SJSA1 (cell line): ENCODE measurements around the gene CNTRL. TPM values are rescaled to one million over a fixed set of nuclear protein-coding genes. Genes with fewer than 3 reads are reported as not detected.
"Not testable (repeated sequence)": the region's sequence is repeated elsewhere in the genome, so short reads cannot be mapped to it uniquely, and the experiment has no call there.

Experiments used
- DNase-seq, 2 experiments: peaks; one replicate each; pipeline ENCODE4 v3.0.0-alpha.2; 2015 to 2020; ENCODE audit warnings: low spot score in 2 of 2, low read depth in 1 of 2
- H3K27ac ChIP-seq: fragments of 250-450 bp; sonication (Bioruptor Pico); 2 replicates; pipeline ENCODE4 v1.5.1; 2020; ENCODE audit warnings: mild to moderate bottlenecking, moderate library complexity
- H3K27me3 ChIP-seq: fragments of 250-450 bp; sonication (Bioruptor Pico); replicated peaks from 2 replicates; pipeline ENCODE4 v1.5.1; 2020; ENCODE audit warnings: mild to moderate bottlenecking, moderate library complexity
- H3K36me3 ChIP-seq: fragments of 250-450 bp; sonication (Bioruptor Pico); 2 replicates; pipeline ENCODE4 v1.5.1; 2020; ENCODE audit warnings: mild to moderate bottlenecking
- H3K4me1 ChIP-seq: fragments of 250-450 bp; sonication (Bioruptor Pico); replicated peaks from 2 replicates; pipeline ENCODE4 v1.6.1; 2021; ENCODE audit warnings: mild to moderate bottlenecking
- H3K4me3 ChIP-seq: fragments of 250-450 bp; sonication (Bioruptor Pico); 2 replicates; pipeline ENCODE4 v1.5.1; 2020; ENCODE audit warnings: mild to moderate bottlenecking
- H3K9me3 ChIP-seq: fragments of 250-450 bp; sonication (Bioruptor Pico); replicated peaks from 2 replicates; pipeline ENCODE4 v1.5.1; 2020; ENCODE audit warnings: mild to moderate bottlenecking
- total RNA-seq: library from RNA; depleted of rRNA; stranded (reverse); fragments of >200 nt; shearing (Covaris generic); gene quantifications from 2 replicates; pipeline ENCODE4 v1.2.3, GENCODE V29; 2014

The CNTRL gene
- total RNA-seq, 1 experiment from 2014 or later = 17.2 TPM

DNA sequence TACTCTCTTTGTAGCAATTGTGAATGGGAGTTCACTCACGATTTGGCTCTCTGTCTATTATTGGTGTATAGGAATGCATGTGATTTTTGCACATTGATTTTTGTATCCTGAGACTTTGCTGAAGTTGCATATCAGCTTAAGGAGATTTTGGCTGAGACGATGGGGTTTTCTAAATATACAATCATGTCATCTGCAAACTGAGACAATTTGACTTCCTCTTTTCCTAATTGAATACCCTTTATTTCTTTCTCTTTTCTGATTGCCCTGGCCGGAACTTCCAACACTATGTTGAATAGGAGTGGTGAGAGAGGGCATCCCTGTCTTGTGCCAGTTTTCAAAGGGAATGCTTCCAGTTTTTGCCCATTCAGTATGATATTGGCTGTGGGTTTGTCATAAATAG, 54.6 kb downstream of the CNTRL start:
- H3K4me3 ChIP-seq, H3K27me3 ChIP-seq, H3K9me3 ChIP-seq, DNase-seq, H3K27ac ChIP-seq, H3K4me1 ChIP-seq: not testable (repeated sequence)
- peaks cover 22% of the 10 kb centered on the region for H3K36me3 ChIP-seq

DNA sequence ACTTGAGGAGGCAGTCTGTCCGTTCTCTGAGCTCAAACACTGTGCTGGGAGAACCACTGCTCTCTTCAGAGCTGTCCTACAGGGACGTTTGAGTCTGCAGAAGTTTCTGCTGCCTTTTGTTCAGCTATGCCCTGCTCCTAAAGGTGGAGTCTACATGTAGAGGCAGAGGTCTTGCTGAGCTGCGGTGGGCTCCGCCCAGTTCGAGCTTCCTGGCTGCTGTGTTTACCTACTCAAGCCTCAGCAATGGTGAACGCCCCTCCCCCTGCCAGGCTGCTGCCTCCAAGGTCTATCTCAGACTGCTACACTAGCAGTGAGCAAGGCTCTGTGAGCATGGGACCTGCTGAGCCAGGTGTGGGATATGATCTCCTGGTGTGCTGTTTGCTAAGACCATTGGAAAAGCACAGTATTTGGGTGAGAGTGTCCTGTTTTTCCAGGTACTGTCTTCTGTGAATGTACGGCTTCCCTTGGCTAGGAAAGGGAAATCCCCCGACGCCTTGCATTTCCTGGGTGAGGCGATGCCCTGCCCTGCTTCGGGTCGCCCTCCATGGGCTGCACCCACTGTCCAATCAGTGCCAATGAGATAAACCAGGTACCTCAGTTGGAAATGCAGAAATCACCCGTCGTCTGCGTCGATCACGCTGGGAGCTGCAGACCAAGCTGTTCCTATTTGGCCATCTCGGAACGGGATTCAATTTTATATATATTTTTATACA, 58.5 kb downstream of the CNTRL start:
- H3K36me3 ChIP-seq = peaks cover 29% of the 10 kb centered on the region
- no peaks in the 10 kb centered on the region for H3K4me1 ChIP-seq
- no peaks in the 10 kb centered on the region for H3K27me3 ChIP-seq
- H3K4me3 ChIP-seq = no peak overlapping the region
- H3K9me3 ChIP-seq = no peaks in the 10 kb centered on the region
- no peak overlapping the region for H3K27ac ChIP-seq
- no peak for DNase-seq

DNA sequence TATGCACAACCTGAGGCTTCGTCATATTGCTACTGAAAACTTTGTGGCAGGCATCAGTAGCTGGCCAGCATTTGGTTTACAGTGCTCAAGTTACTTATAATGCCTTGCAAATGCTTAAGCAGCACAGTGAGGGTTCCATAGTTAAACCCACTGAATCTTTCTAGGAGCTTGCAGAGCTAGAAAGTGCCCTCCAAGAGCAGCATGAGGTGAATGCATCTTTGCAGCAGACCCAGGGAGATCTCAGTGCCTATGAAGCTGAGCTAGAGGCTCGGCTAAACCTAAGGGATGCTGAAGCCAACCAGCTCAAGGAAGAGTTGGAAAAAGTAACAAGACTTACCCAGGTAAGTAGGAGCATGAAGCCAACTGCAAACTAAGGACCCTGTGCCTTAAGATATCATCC, 60.9 kb downstream of the CNTRL start:
- DNase-seq = no peak
- peaks cover 46% of the 10 kb centered on the region for H3K36me3 ChIP-seq

DNA sequence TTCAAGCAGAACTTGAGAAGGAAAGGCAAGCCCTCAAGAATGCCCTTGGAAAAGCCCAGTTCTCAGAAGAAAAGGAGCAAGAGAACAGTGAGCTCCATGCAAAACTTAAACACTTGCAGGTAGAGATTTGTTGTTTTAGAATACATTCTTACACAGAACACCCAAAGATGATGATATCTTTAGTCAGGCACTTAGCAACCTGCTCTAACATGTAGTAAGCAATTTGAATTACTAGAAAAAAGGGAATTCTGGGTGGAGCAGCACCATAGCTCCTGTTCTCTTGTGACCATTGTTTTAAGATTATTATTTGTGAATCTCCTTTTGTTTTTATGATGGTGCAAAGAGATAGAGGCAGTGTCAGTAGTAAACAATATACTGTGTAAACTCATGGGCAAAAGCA, 63.8 kb downstream of the CNTRL start:
- Histone ChIP-seq H3K9me3 (no peaks in the 10 kb centered on the region), H3K27ac (no peak overlapping the region), H3K4me1 (no peaks in the 10 kb centered on the region), H3K4me3 (no peak overlapping the region), H3K27me3 (no peaks in the 10 kb centered on the region), H3K36me3 (peaks cover 68% of the 10 kb centered on the region)
- no peak for DNase-seq

More for the DNA sequence above, 60.9 kb downstream of the CNTRL start:
- Histone ChIP-seq H3K4me1 (no peaks in the 10 kb centered on the region), H3K27me3 (no peaks in the 10 kb centered on the region), H3K27ac (no peak overlapping the region), H3K4me3 (no peak overlapping the region), H3K9me3 (no peaks in the 10 kb centered on the region)

DNA sequence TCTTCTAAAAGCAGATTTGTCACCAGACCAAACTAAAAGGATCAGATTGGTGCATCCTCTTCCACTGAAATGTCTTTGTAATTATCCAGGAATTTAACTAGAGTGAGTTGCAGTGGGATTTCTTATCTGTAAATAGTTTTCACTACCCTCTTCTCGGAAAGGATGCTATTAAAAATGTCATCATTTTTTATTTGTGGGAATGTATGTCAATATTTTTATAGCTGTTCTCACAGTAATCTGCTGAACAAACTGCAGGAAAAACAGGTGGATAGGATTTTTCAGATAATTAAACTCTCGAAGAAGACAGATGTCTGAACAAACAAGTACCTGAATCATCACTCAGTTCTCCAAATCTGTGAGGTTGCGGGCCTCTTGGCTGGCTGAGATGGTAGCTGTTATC, 64.2 kb downstream of the CNTRL start:
- H3K27ac ChIP-seq = no peak overlapping the region
- H3K4me3 ChIP-seq = no peak overlapping the region
- DNase-seq = no peak
- H3K36me3 ChIP-seq = peaks cover 72% of the 10 kb centered on the region
- no peaks in the 10 kb centered on the region for H3K4me1 ChIP-seq
- no peaks in the 10 kb centered on the region for H3K27me3 ChIP-seq
- H3K9me3 ChIP-seq = no peaks in the 10 kb centered on the region

DNA sequence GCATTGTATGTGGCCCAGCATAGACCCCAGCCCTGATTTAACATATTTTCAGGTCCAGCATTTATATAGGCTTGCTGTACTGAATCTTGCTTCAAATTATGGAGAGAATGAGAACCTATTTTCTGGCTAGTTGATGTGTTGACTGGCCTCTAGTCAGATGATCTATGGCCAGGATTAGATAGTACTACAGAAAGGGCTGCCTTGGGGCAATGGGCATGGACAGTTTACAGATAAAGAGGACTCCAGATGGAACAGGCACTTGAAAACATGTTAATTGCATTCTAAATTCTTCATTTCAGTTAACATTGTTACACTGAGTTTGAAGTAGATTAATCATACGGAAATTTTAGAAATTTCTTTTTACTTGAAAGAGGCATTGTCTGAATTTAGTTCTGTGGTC, 65.4 kb downstream of the CNTRL start:
- H3K4me1 ChIP-seq = no peaks in the 10 kb centered on the region
- H3K4me3 ChIP-seq = no peak overlapping the region
- no peaks in the 10 kb centered on the region for H3K9me3 ChIP-seq
- DNase-seq = no peak
- H3K27ac ChIP-seq = no peak overlapping the region
- H3K27me3 ChIP-seq = no peaks in the 10 kb centered on the region
- peaks cover 83% of the 10 kb centered on the region for H3K36me3 ChIP-seq

DNA sequence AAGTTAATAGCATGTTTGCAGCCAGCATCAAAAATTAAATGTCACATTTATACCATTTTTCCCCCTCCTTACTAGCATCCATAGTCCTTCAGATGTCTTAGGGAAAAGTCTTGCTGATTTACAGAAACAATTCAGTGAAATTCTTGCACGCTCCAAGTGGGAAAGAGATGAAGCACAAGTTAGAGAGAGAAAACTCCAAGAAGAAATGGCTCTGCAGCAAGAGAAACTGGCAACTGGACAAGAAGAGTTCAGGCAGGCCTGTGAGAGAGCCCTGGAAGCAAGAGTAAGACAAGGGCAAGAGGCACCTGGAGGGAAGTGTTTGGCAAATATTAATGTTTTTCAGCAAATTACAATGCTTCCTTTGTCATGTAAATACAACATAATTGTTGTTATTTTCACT, 66.6 kb downstream of the CNTRL start:
- DNase-seq = no peak
- H3K9me3 ChIP-seq = no peaks in the 10 kb centered on the region
- H3K27ac ChIP-seq = no peak overlapping the region
- H3K4me1 ChIP-seq = no peaks in the 10 kb centered on the region
- no peak overlapping the region for H3K4me3 ChIP-seq
- peaks cover 85% of the 10 kb centered on the region for H3K36me3 ChIP-seq
- H3K27me3 ChIP-seq = no peaks in the 10 kb centered on the region

DNA sequence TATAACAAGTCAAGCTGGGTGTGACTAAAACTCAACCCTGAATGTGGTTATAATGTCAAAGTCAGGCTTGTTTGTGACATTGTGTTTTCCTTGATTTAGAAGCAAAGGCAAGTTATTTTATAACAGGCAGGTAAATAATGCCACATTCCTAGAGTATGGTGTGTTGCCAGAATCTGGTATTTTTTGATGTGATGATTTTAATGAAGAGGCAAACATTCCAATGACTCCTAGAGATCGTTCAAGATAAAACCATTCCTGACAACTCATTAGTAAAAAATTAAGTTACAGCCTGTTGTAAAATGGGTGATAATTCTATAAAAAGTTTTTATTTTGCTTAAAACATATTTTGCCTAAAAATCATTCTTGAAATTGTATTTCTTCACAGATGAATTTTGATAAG, 67.0 kb downstream of the CNTRL start:
- no peak overlapping the region for H3K27ac ChIP-seq
- H3K36me3 ChIP-seq = peaks cover 87% of the 10 kb centered on the region
- no peaks in the 10 kb centered on the region for H3K4me1 ChIP-seq
- H3K27me3 ChIP-seq = no peaks in the 10 kb centered on the region
- H3K4me3 ChIP-seq = no peak overlapping the region
- no peak for DNase-seq
- no peaks in the 10 kb centered on the region for H3K9me3 ChIP-seq

DNA sequence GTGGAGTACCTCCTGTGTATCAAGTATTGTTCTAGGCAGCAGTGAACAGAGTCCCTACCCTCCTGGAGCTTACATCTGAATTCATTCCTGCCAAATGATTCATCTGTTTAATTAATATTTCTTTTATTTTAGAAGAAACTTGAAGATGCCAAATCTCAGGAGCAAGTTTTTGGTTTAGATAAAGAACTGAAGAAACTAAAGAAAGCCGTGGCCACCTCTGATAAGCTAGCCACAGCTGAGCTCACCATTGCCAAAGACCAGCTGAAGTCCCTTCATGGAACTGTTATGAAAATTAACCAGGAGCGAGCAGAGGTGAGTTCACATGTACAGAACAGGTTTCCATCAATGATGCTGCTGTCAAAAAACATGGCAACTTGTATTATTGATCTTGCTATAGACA, 69.0 kb downstream of the CNTRL start:
- peaks cover 92% of the 10 kb centered on the region for H3K36me3 ChIP-seq
- no peaks in the 10 kb centered on the region for H3K4me1 ChIP-seq
- H3K4me3 ChIP-seq = no peak overlapping the region
- DNase-seq = no peak
- H3K27ac ChIP-seq = no peak overlapping the region
- H3K27me3 ChIP-seq = no peaks in the 10 kb centered on the region
- H3K9me3 ChIP-seq = no peaks in the 10 kb centered on the region

DNA sequence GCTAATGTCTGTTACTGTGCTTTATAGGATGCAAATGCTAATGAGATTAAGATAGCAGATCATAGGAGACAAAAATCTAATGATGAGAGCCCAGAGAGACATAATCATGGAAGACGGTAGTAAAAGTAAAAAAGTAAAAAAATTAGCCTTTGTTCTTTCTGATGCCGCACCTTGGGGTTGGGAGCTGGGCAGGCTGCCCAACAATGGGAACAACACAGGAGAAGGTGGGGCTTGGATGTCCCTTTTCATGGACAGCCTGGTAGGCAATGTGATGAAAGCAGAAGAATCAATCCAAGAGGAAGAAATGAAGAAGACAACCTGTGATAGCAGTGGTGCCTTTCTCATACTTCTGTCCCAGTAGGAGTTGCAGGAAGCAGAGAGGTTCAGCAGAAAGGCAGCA, 69.7 kb downstream of the CNTRL start:
- no peaks in the 10 kb centered on the region for H3K27me3 ChIP-seq
- peaks cover 88% of the 10 kb centered on the region for H3K36me3 ChIP-seq
- no peaks in the 10 kb centered on the region for H3K9me3 ChIP-seq
- H3K4me1 ChIP-seq = no peaks in the 10 kb centered on the region
- H3K4me3 ChIP-seq = no peak overlapping the region
- no peak for DNase-seq
- H3K27ac ChIP-seq = no peak overlapping the region

DNA sequence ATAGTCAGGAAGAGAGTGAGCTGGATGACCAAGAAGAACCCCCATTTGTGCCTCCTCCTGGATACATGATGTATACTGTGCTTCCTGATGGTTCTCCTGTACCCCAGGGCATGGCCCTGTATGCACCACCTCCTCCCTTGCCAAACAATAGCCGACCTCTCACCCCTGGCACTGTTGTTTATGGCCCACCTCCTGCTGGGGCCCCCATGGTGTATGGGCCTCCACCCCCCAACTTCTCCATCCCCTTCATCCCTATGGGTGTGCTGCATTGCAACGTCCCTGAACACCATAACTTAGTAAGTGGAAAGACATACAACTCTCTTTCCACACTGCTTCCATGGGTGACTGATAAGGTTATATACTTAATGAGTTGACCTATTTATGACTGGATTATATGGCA, 75.4 kb downstream of the CNTRL start:
- Histone ChIP-seq H3K4me1 (peaks cover 5% of the 10 kb centered on the region; the same call in 1 of the 2 replicates), H3K27me3 (no peaks in the 10 kb centered on the region), H3K27ac (no peak overlapping the region), H3K9me3 (no peaks in the 10 kb centered on the region), H3K36me3 (peaks cover 53% of the 10 kb centered on the region), H3K4me3 (no peak overlapping the region)
- no peak for DNase-seq

DNA sequence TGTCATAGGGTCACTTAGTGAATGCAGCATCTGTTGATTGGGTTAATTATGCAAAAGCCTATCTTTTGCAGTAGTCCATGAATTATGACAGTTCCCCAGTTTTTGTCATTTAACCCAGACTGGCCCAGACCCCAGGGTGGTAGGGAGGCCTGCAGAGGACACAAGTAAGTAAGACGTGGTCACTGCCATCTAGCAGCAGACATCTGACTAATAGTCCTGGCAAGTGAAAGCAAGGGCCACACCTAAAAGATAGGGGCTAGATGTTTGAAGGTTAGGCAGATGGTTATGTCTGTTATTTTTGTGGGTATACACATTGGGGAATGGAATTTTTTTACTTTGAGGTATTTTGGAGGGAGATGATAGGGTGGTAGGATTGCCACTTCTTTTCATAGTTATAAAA, 78.9 kb downstream of the CNTRL start:
- Histone ChIP-seq H3K4me1 (peaks cover 13% of the 10 kb centered on the region), H3K36me3 (peaks cover 39% of the 10 kb centered on the region), H3K9me3 (no peaks in the 10 kb centered on the region), H3K27me3 (no peaks in the 10 kb centered on the region), H3K27ac (no peak overlapping the region), H3K4me3 (no peak overlapping the region)
- DNase-seq = no peak

DNA sequence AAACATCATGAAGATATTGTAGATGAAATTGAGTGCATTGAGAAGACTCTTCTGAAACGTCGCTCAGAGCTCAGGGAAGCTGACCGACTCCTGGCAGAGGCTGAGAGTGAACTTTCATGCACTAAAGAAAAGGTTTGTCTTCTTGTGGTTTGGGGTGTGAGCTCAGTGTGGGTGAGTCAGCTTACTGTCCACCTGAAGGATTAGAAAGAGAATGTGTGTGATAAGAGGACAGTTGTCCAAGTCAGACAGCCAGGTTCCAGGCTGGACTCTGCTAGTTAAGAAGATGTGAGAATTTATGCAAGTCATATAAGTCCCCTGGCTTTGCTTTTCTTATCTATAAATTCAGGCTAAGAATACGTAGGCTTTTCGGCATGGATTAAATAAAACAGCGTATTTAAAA, 80.0 kb downstream of the CNTRL start:
- Histone ChIP-seq H3K4me1 (peaks cover 13% of the 10 kb centered on the region), H3K4me3 (no peak overlapping the region), H3K9me3 (no peaks in the 10 kb centered on the region), H3K27me3 (no peaks in the 10 kb centered on the region), H3K27ac (no peak overlapping the region), H3K36me3 (peaks cover 41% of the 10 kb centered on the region)
- DNase-seq = no peak

DNA sequence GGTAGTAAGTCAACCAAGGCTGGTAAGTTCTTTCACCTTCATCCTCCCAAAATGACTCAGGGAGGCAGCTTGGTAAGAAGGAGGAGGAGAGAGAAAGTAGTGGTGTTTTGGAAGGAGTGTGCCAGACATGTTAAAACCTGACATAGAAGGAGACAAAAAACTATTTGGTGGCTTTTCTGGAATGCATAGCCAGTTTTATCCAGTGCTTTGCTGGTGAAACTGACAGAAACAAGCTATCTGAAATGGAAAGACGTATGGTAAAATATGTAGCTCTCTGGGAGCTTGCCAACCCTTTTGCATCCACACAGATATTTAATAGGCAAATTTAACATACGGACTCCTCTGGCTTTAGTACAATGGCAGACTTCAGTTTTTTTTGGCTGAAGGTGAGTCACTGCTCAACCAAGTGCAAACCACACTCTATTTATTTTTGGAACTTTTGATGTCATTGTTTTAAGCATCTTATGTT, 81.5 kb downstream of the CNTRL start:
- Histone ChIP-seq H3K9me3 (no peaks in the 10 kb centered on the region), H3K27ac (no peak overlapping the region), H3K27me3 (no peaks in the 10 kb centered on the region), H3K4me1 (peaks cover 13% of the 10 kb centered on the region), H3K36me3 (peaks cover 41% of the 10 kb centered on the region), H3K4me3 (no peak overlapping the region)
- peak in 1 of 2 experiments; percentile 58 for DNase-seq

DNA sequence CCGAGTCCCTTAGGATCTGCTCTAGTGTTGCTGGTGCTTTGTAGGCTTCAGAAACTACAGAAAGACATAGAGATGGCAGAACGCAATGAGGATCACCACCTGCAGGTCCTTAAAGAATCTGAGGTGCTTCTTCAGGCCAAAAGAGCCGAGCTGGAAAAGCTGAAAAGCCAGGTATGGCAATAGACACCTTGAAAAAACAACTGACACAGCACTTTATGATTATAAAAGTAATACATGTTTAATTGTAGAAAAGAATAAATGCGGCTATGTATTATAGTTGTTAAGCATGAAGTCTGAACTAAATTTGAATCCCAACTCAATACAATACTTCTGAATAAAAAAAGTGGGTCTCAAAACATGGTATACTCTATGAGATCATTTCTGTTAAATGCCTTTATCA, 83.2 kb downstream of the CNTRL start:
- H3K4me3 ChIP-seq = no peak overlapping the region
- no peaks in the 10 kb centered on the region for H3K9me3 ChIP-seq
- DNase-seq = no peak
- H3K4me1 ChIP-seq = peaks cover 7% of the 10 kb centered on the region
- no peak overlapping the region for H3K27ac ChIP-seq
- H3K27me3 ChIP-seq = no peaks in the 10 kb centered on the region
- peaks cover 42% of the 10 kb centered on the region for H3K36me3 ChIP-seq
